Caco-2 (cell line): ENCODE data around the gene PDE6C. TPM values are rescaled to one million over a fixed set of nuclear protein-coding genes. Genes with fewer than 3 reads are reported as not detected.
A peak's percentile ranks its signal among the peaks of the same experiment; 100 is the strongest.

Source experiments
- BruUV-seq: library from RNA; stranded (reverse); fragments of 400-500 nt; replicated peaks from 2 replicates; lab custom pipeline; 2021; lab: Mats Ljungman, UMichigan
- CTCF ChIA-PET: fragments of 300-600 bp; sonication (Branson Sonifier 250); formaldehyde crosslinking; loops from one replicate; lab custom pipeline; 2022; ENCODE audit warnings: antibody characterized with exemption; lab: Charles Lee
- POLR2A ChIA-PET: fragments of 300-600 bp; sonication (Branson Sonifier 250); formaldehyde crosslinking; loops from one replicate; lab custom pipeline; 2022; ENCODE audit warnings: antibody characterized with exemption; lab: Charles Lee
- DNase-seq, 2 experiments: peaks; one replicate each; pipeline versions ENCODE4 v3.0.0 to v3.0.0-alpha.2; 2020 to 2022
- H3K27me3 ChIP-seq: replicated peaks from 2 replicates; pipeline ENCODE4 v1.6.0; 2011; ENCODE audit warnings: low read length; ENCODE audit not compliant: control insufficient read depth, insufficient read depth
- H3K36me3 ChIP-seq: 2 replicates; pipeline ENCODE4 v1.5.1; 2011; ENCODE audit warnings: low read length; ENCODE audit not compliant: control insufficient read depth, insufficient read depth
- H3K4me1 ChIP-seq: fragments of 250-450 bp; sonication (Bioruptor Pico); 2 replicates; pipeline ENCODE4 v1.5.1; 2020; ENCODE audit warnings: mild to moderate bottlenecking
- H3K4me3 ChIP-seq: 2 replicates; pipeline ENCODE4 v1.5.1; 2011; ENCODE audit warnings: low read depth, mild to moderate bottlenecking, control low read depth, low read length
- H3K9me3 ChIP-seq: fragments of 250-450 bp; sonication (Bioruptor Pico); 2 replicates; pipeline ENCODE4 v1.5.1; 2020; ENCODE audit warnings: mild to moderate bottlenecking, moderate library complexity
- H3K27ac Mint-ChIP-seq: one replicate; pipeline ENCODE4 v1.8.0; 2022; ENCODE audit warnings: mixed read lengths; ENCODE audit not compliant: unreplicated experiment
- H3K27me3 Mint-ChIP-seq: one replicate; pipeline ENCODE4 v1.8.0; 2022; ENCODE audit warnings: mixed read lengths; ENCODE audit not compliant: insufficient read depth, unreplicated experiment
- H3K36me3 Mint-ChIP-seq: one replicate; pipeline ENCODE4 v1.8.0; 2022; ENCODE audit warnings: mild to moderate bottlenecking, mixed read lengths; ENCODE audit not compliant: insufficient read depth, unreplicated experiment
- H3K4me1 Mint-ChIP-seq: one replicate; pipeline ENCODE4 v1.8.0; 2022; ENCODE audit warnings: low read depth, mixed read lengths; ENCODE audit not compliant: unreplicated experiment
- H3K4me3 Mint-ChIP-seq: one replicate; pipeline ENCODE4 v1.8.0; 2022; ENCODE audit warnings: mild to moderate bottlenecking, moderate library complexity, mixed read lengths; ENCODE audit not compliant: unreplicated experiment
- H3K9me3 Mint-ChIP-seq: one replicate; pipeline ENCODE4 v1.8.0; 2022; ENCODE audit warnings: mixed read lengths; ENCODE audit not compliant: unreplicated experiment
- intact Hi-C: fragments of 100-400 bp; cut with micrococcal nuclease; formaldehyde crosslinking; loops from one replicate; pipeline ENCODE4 v1.10.0; 2022; ENCODE audit not compliant: unreplicated experiment
- total RNA-seq: library from RNA; stranded (reverse); gene quantifications from 2 replicates; pipeline ENCODE4 v1.2.3, GENCODE V29; 2022
- TF ChIP-seq, protein P1 (sequence below), 2 experiments: fragments of 200-600 bp in 1 of 2; IDR thresholded peaks; 1 replicate in 1 of 2; 2 replicates in 1 of 2; pipeline versions ENCODE4 v1.5.1 to v1.8.0; 2011 to 2022; ENCODE audit warnings: antibody characterized with exemption in 1 of 2, control low read depth in 1 of 2, inconsistent platforms in 1 of 2, low read depth in 1 of 2, low read length in 1 of 2, mild to moderate bottlenecking in 1 of 2, moderate library complexity in 1 of 2; ENCODE audit not compliant: insufficient read depth in 1 of 2, severe bottlenecking in 1 of 2, unreplicated experiment in 1 of 2

PDE6C gene
- total RNA-seq, 1 experiment from 2014 or later, result not detected

DNA sequence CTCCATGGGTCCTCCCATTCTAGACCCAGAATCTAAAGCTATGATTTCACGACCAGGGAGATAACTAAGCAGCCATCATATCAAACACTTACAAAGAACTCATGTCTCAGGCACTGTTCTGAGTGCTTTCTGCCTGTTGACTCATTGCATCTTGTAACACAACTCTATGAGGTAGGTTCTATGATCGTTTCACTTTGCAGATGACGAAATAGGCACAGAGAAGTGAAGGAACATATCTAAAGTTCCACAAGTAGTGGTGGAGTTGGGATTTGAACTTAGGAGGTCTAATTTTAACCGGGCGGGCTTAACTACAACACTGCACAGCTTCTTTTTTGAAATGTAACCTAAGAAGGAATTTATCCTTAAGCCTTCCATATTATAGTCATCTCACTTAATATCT lies 14.2 kb upstream of the PDE6C start:
- H3K27me3 ChIP-seq, result no peaks in the 10 kb centered on the region
- no peak for DNase-seq
- Mint-ChIP-seq H3K9me3 (no peaks in the 10 kb centered on the region), H3K4me1 (peaks cover 12% of the 10 kb centered on the region), H3K4me3 (no peak overlapping the region), H3K27ac (no peak overlapping the region), H3K36me3 (peaks cover 10% of the 10 kb centered on the region), H3K27me3 (no peaks in the 10 kb centered on the region)
- H3K36me3 ChIP-seq, result no peaks in the 10 kb centered on the region; the same call in none of the 2 replicates
- no TSS peak for BruUV-seq
- ChIA-PET CTCF (no interaction called here), POLR2A (no interaction called here)
- peaks cover 11% of the 10 kb centered on the region for H3K4me1 ChIP-seq
- TF ChIP-seq, protein P1, sequence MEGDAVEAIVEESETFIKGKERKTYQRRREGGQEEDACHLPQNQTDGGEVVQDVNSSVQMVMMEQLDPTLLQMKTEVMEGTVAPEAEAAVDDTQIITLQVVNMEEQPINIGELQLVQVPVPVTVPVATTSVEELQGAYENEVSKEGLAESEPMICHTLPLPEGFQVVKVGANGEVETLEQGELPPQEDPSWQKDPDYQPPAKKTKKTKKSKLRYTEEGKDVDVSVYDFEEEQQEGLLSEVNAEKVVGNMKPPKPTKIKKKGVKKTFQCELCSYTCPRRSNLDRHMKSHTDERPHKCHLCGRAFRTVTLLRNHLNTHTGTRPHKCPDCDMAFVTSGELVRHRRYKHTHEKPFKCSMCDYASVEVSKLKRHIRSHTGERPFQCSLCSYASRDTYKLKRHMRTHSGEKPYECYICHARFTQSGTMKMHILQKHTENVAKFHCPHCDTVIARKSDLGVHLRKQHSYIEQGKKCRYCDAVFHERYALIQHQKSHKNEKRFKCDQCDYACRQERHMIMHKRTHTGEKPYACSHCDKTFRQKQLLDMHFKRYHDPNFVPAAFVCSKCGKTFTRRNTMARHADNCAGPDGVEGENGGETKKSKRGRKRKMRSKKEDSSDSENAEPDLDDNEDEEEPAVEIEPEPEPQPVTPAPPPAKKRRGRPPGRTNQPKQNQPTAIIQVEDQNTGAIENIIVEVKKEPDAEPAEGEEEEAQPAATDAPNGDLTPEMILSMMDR (IDR thresholded peaks at IDR 0.05; ENCODE audit: insufficient read depth in 1 of 2, low read depth in 1 of 2, low read length in 1 of 2, severe bottlenecking in 1 of 2, unreplicated experiment in 1 of 2), result no peak
- no peak overlapping the region for H3K4me3 ChIP-seq
- no peaks in the 10 kb centered on the region for H3K9me3 ChIP-seq
- intact Hi-C loops, result loop anchor here (10.0 kb wide), 1 partner anchor 77 kb away; no protein-coding TSS in a partner anchor

DNA sequence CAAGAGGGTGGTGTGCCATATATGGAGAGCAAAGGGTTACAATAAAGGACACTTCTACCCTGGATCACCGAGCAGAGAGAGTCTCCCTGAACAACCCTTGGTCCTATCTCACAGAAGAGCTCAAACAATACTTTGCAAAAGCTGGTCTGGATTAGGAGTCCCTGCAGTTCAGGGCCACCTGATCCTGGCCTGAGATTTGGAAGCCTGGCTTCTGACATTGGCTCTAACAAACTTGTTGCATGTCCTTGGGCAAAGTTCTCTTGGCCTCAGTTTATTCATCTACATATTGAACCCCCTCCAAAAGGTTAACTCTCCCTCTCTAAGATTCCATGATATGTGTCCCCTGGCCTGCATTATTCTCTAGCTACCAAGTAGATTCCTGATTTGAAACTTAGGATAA lies 13.0 kb upstream of the PDE6C start:
- no TSS peak for BruUV-seq
- H3K27me3 ChIP-seq, result no peaks in the 10 kb centered on the region
- H3K4me3 ChIP-seq, result no peak overlapping the region
- H3K36me3 ChIP-seq, result no peaks in the 10 kb centered on the region; the same call in none of the 2 replicates
- DNase-seq, result no peak
- intact Hi-C loops, result loop anchor here (10.0 kb wide), 1 partner anchor 75 kb away; no protein-coding TSS in a partner anchor
- ChIA-PET CTCF (interaction anchor here (0.6 kb wide), 1 partner anchor 23 kb away, joined by 6 read pairs; no protein-coding TSS in a partner anchor), POLR2A (no interaction called here)
- H3K4me1 Mint-ChIP-seq, result peaks cover 12% of the 10 kb centered on the region
- H3K9me3 Mint-ChIP-seq, result no peaks in the 10 kb centered on the region
- H3K4me1 ChIP-seq, result peaks cover 15% of the 10 kb centered on the region
- H3K9me3 ChIP-seq, result no peaks in the 10 kb centered on the region
- no peak overlapping the region for H3K27ac Mint-ChIP-seq
- H3K36me3 Mint-ChIP-seq, result peaks cover 4% of the 10 kb centered on the region
- H3K4me3 Mint-ChIP-seq, result peak overlapping the region; percentile 77
- TF ChIP-seq, protein P1 (IDR thresholded peaks at IDR 0.05; ENCODE audit: insufficient read depth in 1 of 2, low read depth in 1 of 2, low read length in 1 of 2, severe bottlenecking in 1 of 2, unreplicated experiment in 1 of 2), result no peak
- H3K27me3 Mint-ChIP-seq, result no peaks in the 10 kb centered on the region

GRCh38 chr10:93599778-93600177 lies 12.6 kb upstream of the PDE6C start:
- CTCF ChIA-PET, result interaction anchor here (0.8 kb wide), 1 partner anchor 45 kb away, joined by 3 read pairs; no protein-coding TSS in a partner anchor
- H3K4me1 Mint-ChIP-seq, result peaks cover 12% of the 10 kb centered on the region
- TF ChIP-seq, protein P1 (IDR thresholded peaks at IDR 0.05; ENCODE audit: insufficient read depth in 1 of 2, low read depth in 1 of 2, low read length in 1 of 2, severe bottlenecking in 1 of 2, unreplicated experiment in 1 of 2), result no peak

More at GRCh38 chr10:93599778-93600177, 12.6 kb upstream of the PDE6C start:
- intact Hi-C loops, result loop anchor here (2.0 to 10.0 kb wide), 2 partner anchors 45 to 75 kb away; no protein-coding TSS in a partner anchor
- H3K4me1 ChIP-seq, result peaks cover 19% of the 10 kb centered on the region
- POLR2A ChIA-PET, result no interaction called here
- peak overlapping the region; percentile 87 for H3K4me3 ChIP-seq
- Mint-ChIP-seq H3K27me3 (no peaks in the 10 kb centered on the region), H3K27ac (no peak overlapping the region), H3K36me3 (no peaks in the 10 kb centered on the region), H3K4me3 (peak overlapping the region; percentile 77), H3K9me3 (no peaks in the 10 kb centered on the region)
- no peaks in the 10 kb centered on the region for H3K27me3 ChIP-seq
- no peaks in the 10 kb centered on the region; the same call in none of the 2 replicates for H3K36me3 ChIP-seq
- H3K9me3 ChIP-seq, result no peaks in the 10 kb centered on the region
- DNase-seq, result no peak
- BruUV-seq, result TSS peak; percentile 25
